Measurements from ENCODE around the gene ENPP4.

ENPP4 gene

DNA sequence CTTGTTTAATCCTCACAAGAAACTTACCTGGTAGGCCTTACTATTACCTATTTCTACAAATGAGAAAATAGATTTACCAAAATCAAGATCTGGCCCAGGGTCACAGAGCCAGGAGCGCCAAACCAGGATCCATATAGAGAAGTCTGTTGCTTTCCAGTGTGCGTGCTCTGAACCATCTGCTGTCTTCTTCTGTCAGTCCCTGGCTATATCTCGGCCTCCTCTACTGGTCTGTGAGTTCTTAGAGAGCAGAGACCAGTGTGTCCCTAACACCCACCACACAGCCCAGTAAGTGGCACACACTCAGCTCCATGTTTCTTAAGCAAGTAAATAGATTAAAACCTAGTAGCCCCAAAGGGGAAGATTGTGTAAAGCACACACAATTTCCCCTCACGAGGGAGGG, 59.9 kb downstream of the ENPP4 start:
- in situ Hi-C loops (cut with MboI; ENCODE audit: low pct_unique_long_range_greater_than_20kb, low sequenced_read_pairs): no loop called here
- DNase-seq: no peak

DNA sequence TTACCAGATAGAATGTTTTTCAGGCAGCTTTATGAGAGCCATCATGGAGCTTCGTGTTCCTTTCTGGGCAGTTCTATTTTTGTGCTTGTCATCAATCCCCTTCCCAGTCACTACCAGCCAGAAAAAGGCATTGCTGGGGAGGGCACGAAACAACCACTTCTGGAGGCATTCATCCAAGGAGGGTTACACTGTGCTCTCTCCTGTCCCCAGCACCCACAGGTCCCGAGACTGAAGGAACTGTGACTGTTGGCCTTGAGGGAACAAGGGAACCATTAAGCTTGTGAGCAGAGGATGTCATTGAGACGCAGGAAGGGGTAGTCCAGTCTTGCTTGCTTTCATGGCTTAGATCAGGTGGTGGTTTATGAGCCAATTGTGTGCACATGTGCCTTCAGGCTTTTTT, 61.1 kb downstream of the ENPP4 start:
- in situ Hi-C loops (cut with MboI; ENCODE audit: low pct_unique_long_range_greater_than_20kb, low sequenced_read_pairs): no loop called here
- no peak for DNase-seq

DNA sequence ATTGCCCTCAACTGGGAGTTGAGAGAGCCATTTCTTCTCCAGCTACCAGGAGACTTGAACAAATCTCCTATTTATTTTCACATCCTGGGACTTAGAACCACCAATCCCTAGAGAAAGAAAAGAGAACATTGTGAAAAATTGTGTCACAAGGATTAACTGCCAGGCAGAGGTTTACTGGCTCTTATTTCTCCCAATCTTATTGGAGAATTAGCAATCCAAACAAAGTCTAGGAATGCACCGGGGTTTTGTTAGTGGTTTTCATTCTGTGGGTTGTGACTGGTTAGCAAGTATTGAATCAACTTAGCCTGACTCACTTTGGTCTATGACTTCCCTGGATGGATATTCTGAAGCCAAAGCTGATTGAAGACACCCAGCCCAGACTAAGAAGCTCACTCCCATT, 62.2 kb downstream of the ENPP4 start:
- no peak for DNase-seq
- in situ Hi-C loops (cut with MboI; ENCODE audit: low pct_unique_long_range_greater_than_20kb, low sequenced_read_pairs): no loop called here
